HPDE6-E6E7 (cell line): Measurements from ENCODE around the gene DUSP1.
A peak's percentile ranks its signal among the peaks of the same experiment; 100 is the strongest.

Source experiments
- DNase-seq: peaks from one replicate; pipeline ENCODE4 v3.0.0; 2011; ENCODE audit warnings: missing footprints; ENCODE audit errors: extremely low spot score

The DUSP1 gene

GRCh38 chr5:172743112-172743959 lies 27.7 kb downstream of the DUSP1 start:
- DNase-seq, result no peak

GRCh38 chr5:172741206-172741582 lies 29.8 kb downstream of the DUSP1 start:
- no peak for DNase-seq

DNA sequence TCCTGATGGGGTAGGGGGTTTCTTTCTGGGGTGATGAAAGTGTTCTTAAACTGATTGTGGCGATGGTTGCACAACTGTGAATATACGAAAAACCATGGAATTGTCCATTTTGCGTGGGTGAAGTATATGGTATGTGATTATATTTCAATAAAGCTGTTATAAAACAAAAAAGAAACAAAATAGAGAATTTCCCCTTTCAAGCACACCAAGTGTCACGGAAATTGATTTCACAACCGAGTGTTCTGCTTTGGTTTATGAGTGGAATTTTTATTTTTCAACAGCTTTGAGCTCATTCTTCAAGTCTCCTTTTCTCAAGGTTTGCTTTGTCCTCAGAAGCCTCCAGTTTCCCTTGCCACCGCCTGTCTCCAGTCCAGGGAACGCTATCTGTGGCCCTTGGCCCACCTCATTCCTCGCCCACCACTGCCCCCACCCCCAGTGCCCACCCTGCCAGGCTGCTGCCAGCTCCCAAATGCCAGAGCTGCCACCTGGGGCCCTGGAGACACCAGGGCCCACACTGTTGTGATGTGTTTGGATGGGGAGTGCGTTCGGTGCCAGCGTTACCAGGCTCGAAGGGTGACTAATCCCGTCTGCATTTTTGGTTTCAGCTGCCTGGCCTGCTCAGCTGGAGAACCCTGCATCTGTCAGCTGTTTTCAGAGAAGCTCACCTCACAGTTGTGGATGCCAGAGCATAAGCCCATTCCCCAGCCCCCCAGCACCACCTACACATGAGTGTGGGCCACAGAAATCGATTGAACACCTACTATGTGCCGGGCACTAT lies 30.4 kb downstream of the DUSP1 start:
- DNase-seq, result peak; percentile 80

GRCh38 chr5:172739375-172739774 lies 31.6 kb downstream of the DUSP1 start:
- no peak for DNase-seq

- DNase-seq, result no peak
These were observed 34.4 kb downstream of the DUSP1 start for GRCh38 chr5:172736508-172737135.

DNA sequence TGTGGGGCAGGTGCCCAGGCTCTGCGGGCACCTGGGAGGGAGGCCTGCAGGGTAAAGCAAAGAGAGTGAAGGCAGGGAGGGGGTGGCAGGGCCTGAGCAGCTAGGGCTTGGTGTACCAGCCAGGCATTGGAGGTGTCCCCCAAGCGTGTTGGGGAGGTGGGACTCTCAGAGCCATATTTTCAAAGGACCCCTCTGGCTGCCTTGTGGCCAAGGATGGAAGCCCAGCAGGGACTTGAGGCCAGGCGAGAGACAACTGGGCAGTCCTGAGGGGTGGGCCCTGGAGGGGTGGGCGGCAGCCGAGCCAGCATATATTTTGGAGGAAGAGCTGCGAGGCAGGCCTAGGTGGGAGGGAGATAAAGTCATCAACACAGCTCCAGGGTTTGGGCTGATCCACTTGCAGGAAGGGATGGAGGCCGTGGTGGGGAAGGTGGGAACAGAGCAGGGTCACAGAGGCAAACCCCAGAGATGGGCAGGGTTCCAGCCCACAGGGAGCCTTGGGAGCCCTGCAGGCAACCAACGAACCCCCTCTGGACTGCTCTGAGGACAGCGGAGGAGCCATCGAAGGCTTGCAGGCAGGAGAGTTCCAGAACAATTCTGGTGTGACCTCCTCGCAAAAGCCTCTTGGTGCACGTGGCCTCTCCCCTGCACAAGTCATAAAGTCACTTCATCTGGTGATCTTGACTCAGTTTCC lies 35.7 kb downstream of the DUSP1 start:
- DNase-seq, result no peak

- DNase-seq, result peak; percentile 33
These were observed 37.0 kb downstream of the DUSP1 start for GRCh38 chr5:172733974-172734346.

DNA sequence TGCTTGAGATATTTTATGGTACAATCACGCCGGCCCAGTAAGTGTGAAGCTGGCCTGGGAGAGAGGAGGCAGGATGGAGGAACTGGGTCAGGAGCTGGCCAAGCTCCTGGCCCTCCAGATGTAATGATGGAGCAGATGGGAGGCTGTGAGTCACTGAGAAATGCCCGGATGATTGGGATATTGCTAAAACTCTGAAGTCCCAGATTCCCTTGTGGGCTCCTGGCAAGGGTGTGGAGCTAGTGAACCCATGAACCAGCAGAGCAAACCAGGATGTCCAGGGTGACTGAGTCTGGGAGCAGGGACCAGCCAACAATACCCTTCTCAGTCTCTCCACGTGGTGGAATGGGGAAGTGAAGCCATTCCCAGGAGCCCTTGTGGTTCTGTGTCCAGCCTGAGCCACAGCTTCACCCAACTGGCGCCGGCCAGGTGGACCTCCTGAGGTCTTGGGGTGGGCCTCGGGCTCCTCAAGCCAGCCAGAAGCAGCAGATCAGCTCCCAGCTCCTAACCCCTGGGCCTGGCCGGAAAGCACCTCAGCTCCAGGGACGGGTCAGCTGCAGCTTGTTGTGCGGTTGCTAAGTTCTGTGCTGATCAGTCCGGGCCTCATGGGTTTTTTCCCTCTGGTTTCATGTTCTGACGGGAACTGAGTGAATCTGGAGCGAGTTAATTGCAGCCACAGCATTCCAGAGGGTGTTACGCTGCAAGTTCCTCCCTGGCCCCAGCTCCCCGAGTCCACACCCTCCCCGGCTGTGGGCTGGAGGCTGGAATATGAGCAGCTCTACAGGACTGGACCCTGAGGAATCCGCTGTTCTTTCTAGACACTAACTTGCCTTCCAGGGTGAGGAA lies 37.6 kb downstream of the DUSP1 start:
- peak; percentile 96 for DNase-seq

GRCh38 chr5:172732201-172732865 lies 38.7 kb downstream of the DUSP1 start:
- DNase-seq, result no peak

GRCh38 chr5:172731680-172732074 lies 39.3 kb downstream of the DUSP1 start:
- DNase-seq, result no peak

GRCh38 chr5:172730981-172731679 lies 39.9 kb downstream of the DUSP1 start:
- peak; percentile 90 for DNase-seq

DNA sequence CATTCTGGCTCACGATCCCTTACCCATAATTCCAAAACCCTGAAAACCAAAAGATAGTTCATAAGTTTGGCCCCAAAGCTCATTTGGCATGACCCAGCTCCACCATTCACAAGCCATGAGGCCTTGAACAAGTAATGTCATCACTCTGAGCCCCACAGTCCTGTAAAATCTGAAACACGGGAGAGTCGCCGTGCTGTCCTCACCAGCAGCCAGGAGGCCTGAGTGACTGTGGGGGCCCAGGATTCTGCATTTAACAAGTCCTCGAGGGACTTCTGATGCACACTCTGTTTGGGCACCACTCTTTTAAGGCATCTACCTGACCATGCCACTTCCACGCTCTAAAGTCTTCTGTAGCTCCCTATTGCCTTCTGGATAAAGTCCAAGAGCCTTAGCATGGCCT lies 40.8 kb downstream of the DUSP1 start:
- no peak for DNase-seq

GRCh38 chr5:172729588-172729987 lies 41.4 kb downstream of the DUSP1 start:
- no peak for DNase-seq

GRCh38 chr5:172728481-172729241 lies 42.3 kb downstream of the DUSP1 start:
- no peak for DNase-seq

GRCh38 chr5:172727551-172727950 lies 43.4 kb downstream of the DUSP1 start:
- no peak for DNase-seq

GRCh38 chr5:172726966-172727365 lies 44.0 kb downstream of the DUSP1 start:
- DNase-seq, result no peak

GRCh38 chr5:172725785-172726184 lies 45.2 kb downstream of the DUSP1 start:
- DNase-seq, result no peak

GRCh38 chr5:172725273-172725672 lies 45.7 kb downstream of the DUSP1 start:
- no peak for DNase-seq
